Left hindlimb (tissue), 1 donor: ENCODE data around the gene SWI5.
"Not testable (repeated sequence)": the region's sequence is repeated elsewhere in the genome, so short reads cannot be mapped to it uniquely, and the experiment has no call there.

ENCODE experiments used
- DNase-seq: peaks from one replicate; pipeline ENCODE4 v3.0.0-alpha.2; 2018

The SWI5 gene

DNA sequence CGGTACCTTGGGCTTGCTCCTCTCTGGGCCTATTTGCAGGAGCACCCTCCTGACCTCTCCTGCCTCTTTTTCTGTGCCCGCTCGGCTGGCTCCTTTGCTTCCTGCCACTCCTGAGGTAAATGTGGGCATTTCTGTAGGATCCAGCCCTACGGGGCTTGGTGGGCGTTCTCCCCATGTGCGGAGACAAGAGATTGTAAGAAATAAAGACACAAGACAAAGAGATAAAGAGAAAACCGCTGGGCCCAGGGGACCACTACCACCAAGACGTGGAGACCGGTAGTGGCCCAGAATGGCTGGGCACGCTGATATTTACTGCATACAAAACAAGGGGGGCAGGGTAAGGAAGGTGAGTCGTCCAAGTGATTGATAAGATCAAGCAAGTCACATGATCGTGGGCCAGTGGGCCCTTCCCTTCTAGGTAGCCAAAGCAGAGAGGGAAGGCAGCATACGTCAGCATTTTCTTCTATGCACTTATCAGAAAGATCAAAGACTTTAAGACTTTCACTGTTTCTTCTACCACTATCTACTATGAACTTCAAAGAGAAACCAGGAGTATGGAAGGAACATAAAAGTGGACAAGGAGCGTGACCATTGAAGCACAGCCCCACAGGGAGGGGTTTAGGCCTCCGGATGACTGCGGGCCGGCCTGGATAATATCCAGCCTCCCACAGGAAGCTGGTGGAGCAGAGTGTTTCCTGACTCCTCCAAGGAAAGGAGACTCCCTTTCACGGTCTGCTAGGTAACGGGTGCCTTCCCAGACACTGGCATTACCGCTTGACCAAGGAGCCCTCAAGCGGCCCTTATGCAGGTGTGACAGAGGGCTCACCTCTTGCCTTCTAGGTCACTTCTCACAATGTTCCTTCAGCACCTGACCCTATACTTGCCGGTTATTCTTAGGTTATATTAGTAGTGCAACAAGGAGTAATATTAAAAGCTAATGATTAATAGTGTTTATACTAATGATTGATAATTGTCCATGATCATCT is 3.3 kb downstream of the SWI5 start:
- DNase-seq, result not testable (repeated sequence)

DNA sequence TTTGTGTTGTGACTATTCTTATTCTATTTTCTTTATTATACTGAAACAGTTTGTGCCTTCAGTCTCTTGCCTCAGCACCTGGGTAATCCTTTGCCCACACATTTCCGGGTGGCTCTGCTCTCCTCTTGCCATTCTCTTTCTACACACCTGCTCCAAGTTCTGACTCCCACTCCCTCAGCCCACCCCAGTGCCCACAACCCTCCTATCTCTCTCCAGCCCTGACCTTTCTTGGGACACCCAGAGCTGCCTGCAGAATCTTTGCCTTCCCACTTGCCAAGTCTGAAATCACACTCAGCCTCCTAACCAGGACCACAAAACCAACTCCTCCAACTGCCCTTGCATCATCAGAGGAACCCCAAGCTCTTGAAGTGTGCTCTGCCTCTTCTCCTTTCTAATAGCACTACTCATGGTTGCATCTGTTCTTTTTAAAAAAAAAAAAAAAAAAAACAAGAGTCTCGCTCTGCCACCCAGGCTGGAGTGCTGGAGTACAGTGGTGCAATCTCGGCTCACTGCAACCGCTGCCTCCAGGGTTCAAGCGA is 4.1 kb downstream of the SWI5 start:
- no peak for DNase-seq

DNA sequence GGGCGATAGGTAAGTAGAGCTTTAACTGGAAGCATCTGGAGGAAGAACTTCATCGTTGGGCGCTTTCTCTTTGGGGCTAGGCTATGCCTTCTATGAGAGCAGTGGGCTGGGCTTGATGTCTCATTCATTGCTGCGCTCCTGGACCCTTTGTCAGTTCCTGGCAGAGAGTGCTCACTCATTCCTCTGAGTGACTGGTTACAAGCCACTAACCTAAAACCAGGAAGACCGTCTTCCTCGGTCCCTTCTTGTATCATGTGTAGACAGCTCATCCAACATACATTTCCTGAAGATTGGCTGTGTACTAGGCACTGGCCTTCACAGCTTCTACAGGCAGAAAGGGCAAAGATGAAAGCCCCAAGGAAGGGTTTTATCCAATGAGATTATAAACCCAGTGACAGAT is 6.4 kb downstream of the SWI5 start:
- no peak for DNase-seq

DNA sequence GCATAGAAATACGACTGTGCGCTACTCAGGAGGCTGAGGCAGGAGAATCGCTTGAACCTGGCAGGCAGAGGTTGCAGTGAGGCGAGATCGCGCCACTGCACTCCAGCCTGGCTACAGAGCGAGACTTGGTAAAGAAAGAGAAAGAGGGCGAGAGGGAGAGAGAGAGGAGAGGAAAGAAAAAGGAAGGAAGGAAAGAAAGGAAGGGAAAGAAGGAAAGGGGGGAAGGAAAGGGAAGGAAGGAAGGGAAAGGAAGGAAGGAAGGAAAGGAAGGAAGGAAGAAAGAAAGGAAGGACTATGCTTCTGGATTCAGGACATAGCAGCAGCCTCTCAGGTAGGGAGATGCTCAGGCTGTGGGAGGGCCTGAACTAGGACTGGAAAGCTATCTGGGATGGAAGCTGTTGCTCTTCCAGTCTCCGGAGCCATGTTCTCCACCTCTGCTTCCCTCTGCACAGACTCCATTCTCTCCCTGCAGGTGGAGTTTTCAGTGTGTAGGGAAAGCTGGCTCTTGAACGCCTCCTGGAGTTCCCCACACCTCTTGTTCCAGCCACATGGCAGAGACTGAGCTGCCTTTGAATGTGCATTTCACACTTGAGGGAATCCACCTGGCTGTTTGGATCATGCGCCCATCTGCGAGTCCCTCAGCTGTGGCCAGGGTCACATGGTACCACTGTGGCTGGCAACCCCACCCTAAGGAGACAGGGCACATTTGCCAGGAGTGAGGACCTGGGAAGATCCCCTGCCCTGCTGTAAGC is 9.1 kb downstream of the SWI5 start:
- DNase-seq, result no peak

DNA sequence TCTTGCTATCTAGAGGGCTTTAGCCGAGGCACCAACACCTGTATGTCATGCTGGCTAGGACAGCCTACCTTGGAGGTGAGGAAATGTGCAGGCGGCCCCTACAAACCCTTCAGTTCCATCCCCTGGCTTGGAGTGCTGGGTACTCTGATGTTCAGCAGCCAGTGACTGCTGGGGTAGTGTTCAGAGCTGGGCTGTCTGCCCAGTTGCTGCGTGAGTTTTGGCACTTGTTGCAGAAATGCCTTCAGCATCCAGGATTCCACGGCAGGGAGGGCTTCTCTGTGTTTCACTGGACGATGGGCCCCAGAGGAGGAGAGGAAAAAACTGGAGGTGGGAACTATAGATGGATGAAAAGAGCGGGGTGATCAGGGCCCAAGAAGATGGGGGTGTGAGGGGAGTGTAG is 10.4 kb downstream of the SWI5 start:
- DNase-seq, result peak; percentile 81

DNA sequence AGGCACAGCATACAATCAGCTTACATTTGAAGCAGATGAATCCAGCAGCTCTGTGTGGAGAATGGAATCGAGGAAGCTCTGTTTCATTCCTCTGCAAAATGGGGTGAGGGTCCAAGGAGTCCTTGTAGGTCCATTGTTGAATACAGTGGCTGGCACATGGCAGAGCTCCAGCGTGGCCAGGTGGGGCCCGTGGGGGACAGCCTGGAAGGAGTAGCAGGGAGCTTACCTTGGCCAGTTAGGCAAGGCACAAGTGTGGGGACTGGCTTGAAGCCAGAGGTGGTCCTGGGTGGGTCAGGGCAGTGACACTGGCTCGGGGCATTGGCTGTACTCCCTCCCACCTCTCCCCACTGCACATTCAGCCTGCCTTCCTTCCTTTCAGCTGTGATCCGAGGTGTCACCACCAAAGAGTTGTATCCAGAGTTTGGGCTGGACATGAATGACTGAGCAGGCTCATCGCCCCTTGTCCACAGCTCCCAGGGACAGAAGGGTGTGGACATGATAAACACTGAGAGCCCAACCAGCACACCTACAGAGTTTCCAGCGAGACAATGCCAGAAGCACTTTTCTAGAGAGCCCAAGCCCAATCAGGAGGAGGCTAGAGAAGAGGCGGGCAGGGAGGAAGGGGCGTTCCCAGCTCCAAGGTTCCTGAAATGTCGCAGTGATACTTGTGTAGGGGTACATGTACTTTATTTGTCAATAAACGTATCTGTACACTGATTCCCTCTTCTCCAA is 12.4 kb downstream of the SWI5 start:
- DNase-seq, result no peak

DNA sequence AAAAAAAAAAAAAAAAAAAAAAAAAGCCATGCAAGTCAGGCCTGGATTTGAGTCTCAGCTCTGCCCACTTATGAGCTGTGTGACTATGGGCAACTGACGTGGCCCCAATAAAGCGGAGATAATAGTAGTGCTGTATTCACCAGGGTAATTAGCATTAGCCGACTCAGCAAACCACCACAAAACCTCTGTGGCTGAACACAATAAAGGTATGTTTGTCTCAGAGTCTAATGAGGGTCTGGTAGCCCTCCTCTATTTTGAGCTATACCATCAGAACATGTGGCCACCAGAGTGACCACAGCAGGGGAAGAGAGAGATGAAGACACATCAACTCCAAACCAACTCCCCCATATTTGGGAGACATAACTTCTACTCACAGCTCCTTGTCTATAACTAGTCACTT is 15.9 kb downstream of the SWI5 start:
- DNase-seq, result no peak

DNA sequence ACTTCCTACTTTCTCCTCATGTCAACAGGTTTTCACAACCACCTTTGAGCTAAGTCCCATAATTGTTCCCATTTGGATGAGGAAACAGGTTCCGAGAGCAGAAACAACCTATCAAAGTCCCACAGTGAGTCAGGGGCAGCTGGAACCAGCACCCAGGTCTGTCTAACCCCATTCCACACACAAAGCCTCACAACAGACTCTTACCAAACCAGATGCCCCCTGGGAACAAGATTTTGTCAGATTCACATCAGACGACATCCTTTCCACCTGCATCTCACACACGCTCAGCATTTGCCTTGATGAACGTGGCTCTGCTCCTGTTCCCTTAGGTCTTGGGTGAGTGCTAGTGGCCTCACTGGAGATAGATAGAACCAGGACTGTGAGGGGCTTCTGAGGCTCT is 17.0 kb downstream of the SWI5 start:
- no peak for DNase-seq

DNA sequence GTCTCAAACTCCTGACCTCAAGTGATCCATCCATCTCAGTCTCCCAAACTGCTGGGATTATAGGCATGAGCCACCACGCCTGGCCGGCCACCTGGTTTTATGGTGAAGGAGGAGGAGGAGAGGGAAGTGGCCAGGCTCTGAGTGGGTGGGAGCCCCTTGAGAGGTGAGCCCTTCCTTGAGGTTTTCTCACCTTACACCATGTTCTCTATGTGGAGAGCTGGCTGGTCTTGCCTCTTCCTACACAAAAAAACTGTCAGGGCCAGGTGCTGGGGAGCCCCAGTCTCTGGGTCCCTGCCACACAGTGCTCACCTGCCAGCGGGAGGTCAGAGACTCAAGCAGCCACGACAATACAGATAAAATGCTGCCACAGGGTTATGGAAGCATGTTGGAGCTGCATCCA is 18.1 kb downstream of the SWI5 start:
- no peak for DNase-seq

DNA sequence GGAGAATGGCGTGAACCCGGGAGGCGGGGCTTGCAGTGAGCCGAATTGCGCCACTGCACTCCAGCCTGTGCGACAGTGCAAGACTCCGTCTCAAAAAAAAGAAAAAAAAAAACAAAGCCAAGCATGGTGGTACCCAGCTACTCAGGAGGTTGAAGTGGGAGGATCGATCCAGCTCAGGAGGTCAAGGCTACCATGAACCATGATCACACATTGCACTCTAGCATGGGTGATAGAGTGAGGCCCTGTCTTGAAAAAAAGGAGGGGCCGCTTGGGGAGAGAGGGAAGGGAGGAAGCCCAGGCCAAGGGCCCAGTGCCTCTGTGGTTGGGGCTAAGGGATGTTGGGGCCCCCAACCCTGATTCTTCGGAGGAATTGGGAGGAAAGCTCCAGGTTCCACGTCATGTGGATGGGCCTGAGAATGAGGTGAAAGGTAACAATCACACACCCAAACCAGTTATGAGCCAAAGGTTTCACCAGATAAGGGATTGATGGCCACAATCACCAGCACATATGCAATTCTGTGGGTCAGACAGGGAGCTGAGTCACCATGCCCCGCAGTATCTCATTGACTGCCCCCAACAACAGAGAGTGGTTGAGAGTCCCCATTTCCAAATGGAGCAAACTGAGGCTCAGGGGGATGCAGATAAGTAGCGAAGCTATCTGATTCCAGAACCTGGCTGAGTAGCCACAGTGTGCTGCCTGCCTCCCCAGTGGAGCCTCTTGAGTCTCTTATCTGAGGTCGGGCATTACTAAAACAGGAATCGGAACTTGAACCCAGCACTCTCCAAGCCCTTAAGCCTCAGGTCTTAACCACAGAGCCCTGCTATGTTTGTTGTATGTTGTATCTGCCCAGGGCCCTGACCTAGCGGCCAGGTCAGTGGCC is 20.5 kb downstream of the SWI5 start:
- DNase-seq, result no peak

DNA sequence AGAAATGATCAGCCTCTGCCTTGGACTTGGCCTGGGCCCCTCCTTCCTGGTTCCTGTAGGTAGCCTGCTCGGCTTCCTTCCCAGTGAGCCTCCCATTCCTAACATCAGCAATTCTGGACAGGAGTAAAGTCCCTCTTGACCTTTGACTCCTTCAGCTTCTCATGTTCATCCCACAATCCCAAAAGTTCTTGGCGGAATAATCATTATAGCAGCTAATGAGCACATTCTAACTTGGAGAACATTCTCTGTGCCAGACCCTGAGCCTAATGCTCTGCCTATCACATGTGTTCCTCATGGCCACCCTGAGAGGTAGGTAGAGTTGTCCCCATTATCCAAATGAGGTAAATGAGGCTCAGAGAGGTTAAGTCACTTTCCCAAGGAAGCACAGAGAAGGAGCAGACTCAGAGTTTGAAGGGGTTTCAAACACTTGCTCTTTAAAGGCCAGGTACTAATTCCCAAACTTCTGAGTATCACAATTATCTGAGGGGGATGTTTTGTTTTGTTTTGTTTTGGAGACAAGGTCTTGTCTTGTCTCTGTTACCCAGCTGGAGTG is 21.2 kb downstream of the SWI5 start:
- DNase-seq, result no peak

DNA sequence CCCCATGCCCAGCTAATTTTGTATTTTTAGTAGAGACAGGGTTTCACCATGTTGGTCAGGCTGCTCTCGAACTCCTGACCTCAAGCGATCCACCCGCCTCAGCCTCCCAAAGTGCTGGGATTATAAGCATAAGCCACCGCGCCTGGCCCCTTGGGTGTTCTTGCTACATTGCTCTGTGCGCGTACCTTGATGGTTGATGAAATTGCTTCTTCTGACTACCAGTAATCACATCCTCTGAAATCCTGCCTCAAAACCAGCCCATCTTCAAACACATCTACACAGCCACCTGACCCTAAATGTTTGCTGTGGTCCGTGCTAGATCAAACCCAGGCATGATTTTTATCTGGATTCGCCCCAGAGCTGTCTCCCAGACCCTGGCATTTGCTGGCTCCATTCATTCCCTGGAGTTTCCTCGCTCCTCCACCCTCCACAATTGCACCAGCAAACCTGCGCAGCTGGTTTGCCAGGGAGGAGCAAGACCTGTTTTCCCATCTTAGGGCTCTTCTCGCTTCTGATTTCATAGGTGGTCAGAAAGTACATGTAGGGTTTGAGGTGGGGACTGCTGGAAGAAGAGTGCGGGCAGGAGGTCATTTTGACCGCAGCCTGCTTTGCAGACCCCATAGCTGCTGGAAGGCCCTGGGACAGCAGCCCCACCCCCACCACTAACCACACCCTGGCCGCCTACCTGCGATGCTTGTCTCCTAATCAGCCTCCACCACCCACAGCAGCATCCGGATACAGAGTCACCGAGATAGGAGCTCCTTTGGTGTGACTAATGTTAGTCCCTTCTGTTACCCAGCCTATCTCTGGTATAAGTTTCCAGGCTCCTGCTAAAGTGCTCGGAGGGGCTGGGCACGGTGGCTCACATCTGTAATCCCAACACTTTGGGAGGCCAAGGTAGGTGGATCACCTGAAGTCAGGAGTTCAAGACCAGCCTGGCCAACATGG is 22.7 kb downstream of the SWI5 start:
- DNase-seq, result no peak

DNA sequence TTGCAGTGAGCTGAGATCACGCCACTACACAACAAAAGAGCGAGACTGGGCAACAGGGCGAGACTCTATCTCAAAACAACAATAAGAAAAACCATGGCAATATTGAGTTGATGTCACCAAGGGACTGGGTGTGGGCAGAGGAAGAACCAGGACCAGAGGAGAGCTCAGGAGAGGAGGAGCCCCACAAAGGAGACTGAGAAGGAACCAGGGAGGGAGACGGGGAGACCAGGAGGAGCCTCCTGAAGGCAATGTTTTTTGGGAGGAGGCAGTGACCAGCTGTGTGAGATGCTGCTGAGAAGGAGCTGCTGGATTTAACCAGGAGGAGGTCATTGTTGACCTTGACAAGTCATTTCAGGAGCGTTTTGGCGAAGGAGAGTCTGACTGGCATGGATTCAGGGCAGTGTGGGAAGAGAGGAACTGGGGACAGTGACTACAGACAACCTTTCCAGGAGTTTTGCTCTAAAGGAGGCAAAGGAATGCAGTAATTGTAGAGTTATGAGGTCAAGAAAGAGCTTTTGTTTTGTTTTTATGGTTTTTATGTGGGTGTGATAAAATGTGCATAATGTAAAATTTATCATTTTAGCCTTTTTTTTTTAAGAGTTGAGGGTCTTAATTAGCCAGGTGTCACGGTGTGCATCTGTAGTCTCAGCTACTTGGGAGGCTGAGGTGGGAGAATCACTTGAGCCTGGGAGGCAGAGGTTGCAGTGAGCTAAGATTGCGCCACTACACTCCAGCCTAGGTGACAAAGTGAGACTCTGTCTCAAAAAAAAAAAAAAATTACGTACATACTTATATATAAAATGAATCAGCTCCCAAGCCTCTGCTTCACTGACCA is 28.3 kb downstream of the SWI5 start:
- no peak for DNase-seq

DNA sequence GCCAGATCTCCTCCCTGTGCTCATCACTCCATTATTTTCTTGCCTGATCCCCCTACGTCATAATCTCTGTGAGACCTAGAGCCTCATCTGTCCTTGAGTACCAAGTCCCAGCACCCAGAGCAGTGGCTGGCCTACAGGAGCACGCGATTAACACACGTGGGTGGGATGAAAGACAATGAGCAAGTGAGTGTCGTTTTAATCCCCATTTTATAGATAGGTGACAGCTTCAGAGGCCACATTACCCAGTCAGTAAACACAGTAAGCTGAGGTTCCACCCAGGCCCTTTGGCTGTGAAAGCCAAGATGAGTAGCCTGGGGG is 28.9 kb downstream of the SWI5 start:
- no peak for DNase-seq

DNA sequence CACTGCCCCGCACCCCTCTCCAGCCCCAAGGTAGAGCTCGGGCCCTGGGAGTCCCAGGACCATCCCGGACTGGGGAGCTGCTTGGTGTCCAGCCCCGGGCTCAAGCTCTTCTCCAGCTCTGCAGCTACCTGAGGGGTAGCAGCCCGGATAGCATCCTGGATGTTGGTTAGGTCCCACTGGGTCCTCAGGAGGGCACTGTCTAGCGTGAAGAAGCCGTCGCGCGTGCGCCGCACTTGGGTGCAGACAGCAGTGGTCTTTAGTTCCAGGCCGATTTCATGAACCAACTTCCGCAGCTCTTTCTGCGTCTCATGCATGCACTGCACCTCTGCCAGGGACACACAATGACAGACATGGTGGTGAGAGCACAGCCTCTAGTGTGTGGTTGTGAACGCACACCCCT is 33.5 kb downstream of the SWI5 start:
- no peak for DNase-seq

DNA sequence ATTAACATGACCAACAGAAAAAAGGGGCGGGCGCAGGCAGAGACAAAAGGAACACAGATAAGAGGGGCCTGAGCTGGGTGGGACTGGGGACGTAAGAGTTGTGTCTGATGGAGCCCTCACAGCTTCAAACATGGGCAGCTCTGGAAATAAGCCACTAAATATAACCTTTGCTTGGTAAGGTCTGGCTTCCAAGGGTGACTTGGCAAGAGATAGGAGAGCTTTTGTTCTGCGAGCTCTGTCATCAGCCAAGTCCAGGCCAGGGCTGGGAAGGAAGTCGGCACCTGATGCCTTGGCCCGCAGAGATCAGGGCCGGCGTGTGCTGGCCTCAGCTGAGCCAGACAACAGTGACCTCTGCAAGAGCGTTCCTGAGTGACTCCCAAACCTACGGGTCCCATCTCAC is 34.4 kb downstream of the SWI5 start:
- no peak for DNase-seq

DNA sequence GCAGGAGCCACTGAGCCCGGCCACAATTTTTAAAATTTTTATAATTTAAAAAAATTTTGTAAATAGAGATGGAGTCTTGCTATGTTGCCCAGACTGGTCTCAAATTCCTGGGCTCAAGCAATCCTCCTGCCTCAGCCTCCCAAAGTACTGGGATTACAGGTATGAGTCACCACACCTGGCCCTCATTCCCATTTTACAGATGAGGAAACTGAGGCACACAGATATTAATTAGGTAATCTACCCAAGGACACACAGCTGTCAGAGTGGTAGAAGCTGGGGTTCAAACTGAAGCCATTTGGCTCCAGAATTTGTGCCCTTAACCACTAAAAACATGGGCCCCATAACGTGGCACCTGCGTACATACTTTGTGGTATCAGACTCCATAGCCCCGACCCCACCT is 38.6 kb downstream of the SWI5 start:
- DNase-seq, result no peak

DNA sequence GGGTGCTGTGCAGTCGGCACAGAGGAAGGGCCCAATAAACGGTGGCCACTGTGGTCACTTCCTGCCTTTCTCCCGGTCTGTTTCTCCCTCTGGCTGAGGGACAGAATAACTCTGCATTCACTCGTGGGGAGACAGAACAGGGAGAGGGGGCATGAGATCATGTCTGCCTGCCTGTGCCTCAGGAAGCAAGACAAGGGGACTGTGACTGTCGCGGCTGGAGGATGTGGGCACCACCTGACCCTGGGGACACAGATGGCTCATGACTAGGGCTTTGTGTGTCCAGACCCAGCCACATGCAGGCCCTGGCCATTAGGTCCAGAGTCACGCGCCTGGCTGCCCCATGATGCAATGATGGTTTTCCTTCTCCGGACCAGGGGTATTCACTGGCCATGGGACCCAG is 40.3 kb downstream of the SWI5 start:
- no peak for DNase-seq

DNA sequence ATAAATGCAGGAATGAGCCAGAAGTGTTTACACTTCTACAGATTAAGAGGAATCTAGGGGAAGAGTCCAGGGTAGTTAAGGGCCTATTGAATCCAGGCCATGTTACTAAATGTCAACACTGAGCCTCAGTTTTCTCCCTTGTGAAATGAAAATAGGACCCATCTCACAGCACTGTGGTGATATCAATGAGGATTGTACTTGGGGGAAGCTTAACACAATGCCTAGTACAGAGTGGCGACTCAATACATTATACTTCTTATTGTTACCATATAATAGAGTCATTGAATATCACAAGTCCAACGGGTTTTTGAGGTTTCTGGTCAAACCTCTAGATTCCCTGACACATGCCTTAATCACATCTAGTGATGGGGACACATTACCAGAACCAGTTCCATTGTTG is 41.6 kb downstream of the SWI5 start:
- DNase-seq, result no peak

DNA sequence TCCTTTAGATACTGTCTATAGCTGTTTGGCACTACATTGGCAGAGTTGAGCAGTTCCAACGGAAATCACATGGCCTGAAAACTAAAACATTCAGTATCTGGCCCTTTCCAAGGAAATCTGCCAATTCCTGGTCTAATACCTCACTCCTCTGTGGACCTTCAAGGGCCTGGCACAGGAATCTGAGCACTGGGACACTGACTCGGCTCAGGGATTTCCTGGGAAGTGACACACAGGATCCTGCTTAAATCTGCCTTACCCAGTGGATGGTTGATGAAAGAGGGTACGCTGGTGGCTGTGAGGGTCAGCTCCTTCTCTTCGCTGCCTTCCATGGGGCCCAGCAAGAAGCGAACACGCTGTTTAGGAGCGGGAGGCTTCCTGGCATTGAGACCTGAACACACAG is 45.3 kb downstream of the SWI5 start:
- no peak for DNase-seq
